Activated CD8-positive, alpha-beta memory T cell treated with anti-CD3 and anti-CD28 coated beads, Interleukin-2, amount 50 U/mL, for 1 hour (primary cell): Measurements from ENCODE around the gene CFAP45.
A peak's percentile ranks its signal among the peaks of the same experiment; 100 is the strongest.

Source experiments
- DNase-seq: peaks from one replicate; pipeline ENCODE4 v3.0.0-alpha.2; 2020; ENCODE audit errors: extremely low read depth

Gene CFAP45

GRCh38 chr1:159900086-159900680 is at the start of gene CFAP45:
Gene CFAP45, minus strand, starts transcription at chr1:159900165. Its CDS starts 67 bp downstream, at chr1:159900098.
- no peak for DNase-seq

GRCh38 chr1:159949123-159949522 is 49.2 kb upstream of the CFAP45 start:
- DNase-seq = no peak

DNA sequence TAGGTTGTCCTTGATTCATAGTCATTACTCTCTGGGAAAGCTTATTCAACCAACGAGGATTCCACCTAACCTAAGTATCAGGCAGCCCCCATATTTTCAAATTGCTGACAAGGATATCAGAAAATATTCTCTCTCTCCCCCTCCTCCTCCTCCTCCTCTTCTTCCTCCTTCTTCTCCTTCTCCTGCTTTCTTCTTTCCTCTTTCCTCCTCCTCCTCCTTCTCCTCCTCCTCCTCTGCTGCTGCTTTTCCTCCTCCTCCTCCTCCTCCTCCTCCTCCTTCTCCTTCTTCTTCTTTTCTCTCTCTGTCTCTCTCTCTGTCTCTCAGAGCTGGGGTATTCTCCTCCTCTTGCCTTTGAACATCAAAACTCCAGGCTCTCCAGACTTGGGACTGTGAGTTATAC is 48.0 kb upstream of the CFAP45 start:
- no peak for DNase-seq

DNA sequence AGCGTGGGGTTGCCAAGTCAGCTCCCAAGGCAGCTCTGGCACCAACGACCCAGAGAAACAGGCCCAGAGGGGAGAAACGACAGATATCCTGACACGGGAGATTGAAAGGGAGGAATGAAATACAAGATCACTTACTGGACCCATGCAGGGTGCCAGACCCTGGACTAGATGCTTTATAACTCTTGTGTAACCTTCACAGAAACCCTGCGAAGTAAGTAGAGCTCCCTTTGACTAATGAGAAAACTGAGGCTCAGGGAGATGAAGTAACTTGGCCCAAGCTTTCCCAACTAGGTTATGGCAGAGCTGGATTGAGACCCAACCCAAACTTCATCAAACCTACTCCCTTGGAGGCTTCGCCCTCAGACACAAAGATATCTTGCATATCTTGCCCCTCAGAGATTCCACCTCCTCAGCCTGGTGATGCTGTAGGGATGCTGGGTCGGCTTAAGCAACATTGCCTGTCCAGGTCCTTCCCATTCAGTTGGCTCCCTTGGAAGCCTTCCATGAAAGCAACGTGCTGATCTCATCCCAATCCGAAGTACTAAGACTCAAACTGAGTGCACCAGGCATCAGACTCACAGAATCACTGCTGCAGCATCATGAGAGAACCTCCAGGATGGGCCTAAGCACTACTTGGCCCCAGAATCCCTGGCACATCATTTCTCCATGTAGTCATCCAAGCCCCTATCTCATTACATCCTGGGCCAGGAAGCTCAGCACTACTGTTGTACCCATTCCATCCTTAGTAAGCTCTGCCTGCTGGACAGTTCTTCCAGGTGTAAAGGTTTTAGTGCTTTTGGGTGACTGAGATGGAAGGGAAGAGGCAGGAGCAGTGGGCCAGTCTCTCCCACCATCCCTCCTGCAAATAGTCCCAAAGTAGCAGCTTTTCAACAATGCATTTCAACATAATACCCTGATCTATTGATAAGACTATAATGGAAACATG is 46.5 kb upstream of the CFAP45 start:
- no peak for DNase-seq

- DNase-seq = peak; percentile 67
Observed at GRCh38 chr1:159945483-159946241, 45.7 kb upstream of the CFAP45 start, which contains the start of gene IGSF9. Gene IGSF9, minus strand, starts transcription at chr1:159945613. Its CDS starts 2,159 bp downstream, at chr1:159943454.

DNA sequence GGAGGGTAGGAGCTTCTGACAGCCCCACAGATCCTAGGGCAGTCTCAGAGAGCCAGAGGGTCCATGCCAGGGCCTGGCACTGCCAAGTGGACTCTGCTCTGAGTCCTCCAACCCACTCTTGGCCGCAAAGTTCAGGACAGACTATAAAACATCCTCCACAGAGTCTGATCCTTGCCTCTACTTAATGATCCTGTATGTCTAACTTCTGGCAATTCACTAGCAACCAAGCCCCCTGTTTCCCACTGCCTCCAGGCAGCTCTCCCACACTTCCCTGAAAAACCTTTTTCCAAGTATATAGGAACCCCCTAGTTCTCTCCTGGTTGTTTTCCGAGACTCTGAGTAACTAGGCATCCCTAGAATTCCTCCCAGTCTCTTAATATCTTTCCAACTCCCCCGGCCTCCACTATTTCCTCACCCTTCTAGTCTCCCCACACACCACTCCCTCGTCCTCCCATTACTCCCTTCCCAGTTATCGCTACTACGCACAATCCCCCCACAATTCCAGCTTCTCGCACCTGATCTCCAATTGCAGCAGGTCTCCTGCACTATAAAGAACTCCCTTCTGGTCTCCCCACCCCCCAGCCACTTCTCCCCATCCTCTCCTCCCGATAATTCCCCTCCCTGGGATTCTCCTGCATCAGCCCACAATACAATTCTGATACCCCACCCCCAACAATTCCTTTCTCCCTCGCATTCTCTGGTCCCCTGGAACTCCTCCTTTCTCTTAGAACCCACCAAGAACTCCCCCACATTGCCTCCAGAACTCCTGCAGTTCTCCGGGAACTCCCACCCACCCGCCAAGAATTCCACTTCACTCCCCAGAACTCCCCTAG is 44.9 kb upstream of the CFAP45 start:
- no peak for DNase-seq

DNA sequence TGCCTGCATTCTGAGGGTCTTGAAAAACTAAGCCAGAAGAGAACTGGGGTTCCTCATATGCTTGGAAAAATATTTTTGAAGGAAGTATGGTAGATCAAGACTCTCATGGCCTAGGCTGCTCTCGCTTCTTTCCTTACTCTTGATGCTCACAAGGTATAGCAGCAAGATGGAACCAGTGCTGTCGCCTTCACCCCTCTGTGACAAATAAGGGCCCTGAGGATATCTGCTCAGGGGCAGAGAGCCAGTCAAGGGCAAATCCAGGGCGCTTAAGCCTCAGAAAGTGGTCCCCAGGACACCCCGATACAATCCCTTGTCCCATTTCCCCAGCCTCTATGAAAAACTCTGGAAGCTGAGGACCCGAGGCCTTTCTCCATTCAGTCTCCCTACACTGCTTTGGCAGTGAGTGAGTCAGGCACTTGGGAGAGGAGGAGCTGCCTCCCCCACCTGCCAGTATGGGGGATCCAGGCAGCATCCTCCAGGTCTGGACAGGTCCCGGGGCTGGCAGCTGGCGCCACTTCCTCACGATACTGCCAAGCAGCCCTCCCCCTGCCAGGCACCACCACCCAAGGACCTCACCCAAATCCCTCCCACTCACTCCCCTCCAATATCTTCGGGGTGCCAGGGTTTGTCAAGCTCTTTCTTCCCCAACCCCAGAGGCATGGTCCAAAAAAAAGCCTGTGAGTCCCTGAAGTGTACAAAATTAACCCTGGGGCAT is 44.1 kb upstream of the CFAP45 start:
- no peak for DNase-seq

GRCh38 chr1:159943278-159943640 is 43.3 kb upstream of the CFAP45 start:
- DNase-seq = no peak

DNA sequence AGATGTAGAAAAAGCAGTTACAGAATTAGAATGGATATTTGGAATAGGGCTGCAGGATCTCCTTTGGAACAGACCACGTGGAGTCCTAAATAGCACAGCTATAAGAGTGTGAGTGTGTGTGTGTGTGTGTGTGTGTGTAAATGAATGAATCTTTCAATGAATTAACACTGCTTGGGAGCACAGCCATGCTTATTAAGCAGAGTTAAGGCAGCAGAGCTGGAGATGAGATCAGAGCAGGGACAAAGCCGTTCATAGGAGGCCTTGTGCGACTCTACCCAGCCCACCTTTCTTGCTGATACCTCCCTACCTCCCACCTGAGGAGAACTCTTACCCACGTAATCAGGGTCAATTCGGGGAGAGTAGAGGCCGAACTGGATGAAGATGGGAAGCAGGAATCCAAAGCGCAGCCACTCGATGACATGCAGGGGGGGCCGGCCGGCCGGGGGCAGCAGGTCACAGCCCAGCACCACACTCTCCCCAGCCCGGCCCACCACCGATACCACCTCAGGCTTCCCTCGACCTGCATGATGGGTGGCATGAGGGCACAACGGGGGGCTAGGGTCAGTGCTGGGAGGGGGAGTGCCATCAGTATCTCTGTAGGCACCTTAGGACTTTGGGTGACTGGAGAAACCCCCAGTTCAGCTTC is 42.8 kb upstream of the CFAP45 start:
- DNase-seq = no peak

- no peak for DNase-seq
Observed at GRCh38 chr1:159941591-159942560, 41.9 kb upstream of the CFAP45 start.

GRCh38 chr1:159941141-159941540 is 41.2 kb upstream of the CFAP45 start:
- no peak for DNase-seq

DNA sequence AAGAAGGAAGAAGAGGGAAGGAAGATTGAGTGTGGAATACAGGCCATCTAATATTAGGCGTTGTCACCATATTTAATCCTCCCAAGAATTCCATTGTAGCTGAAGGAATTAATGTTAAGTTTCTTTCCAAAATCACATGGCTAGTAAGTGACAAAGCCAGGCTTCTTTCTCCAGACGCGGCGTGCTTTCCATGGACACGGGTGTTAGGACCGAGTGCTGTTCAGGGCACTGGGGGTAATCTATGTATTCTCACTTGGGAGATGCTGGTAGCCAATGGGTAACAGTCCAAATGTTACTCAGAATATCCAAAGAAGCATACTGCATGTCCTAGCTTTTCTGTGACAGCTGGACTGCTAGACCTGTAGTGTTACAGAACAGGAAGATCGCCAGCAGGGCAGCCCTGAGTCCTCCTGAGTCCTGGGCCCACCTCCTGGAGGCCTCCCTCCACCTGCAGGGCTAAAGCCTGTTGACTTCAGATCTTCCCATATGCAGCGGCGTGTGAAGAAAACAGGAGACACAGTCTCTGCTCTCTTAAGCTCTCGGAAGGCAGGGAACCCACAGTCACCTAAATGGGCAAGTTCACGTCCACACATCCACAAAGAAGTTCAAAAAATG is 40.1 kb upstream of the CFAP45 start:
- no peak for DNase-seq

DNA sequence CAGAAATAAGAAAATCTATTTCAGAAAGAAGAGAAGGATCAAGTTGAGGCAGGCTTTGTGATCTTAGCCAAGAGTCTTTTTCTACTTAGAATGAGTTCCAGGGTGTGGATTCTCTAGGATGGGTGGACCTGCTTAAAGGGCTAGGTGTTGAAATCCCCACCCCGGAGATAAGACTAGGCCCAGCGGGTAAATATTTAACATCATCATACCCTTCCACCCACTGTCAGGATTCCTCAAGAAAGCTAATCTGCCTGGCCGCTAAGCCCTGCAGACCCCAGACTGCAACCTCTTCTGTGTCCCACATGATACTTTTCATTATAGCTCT is 39.7 kb upstream of the CFAP45 start:
- DNase-seq = no peak

- no peak for DNase-seq
Observed at GRCh38 chr1:159938905-159939677, 39.1 kb upstream of the CFAP45 start.

DNA sequence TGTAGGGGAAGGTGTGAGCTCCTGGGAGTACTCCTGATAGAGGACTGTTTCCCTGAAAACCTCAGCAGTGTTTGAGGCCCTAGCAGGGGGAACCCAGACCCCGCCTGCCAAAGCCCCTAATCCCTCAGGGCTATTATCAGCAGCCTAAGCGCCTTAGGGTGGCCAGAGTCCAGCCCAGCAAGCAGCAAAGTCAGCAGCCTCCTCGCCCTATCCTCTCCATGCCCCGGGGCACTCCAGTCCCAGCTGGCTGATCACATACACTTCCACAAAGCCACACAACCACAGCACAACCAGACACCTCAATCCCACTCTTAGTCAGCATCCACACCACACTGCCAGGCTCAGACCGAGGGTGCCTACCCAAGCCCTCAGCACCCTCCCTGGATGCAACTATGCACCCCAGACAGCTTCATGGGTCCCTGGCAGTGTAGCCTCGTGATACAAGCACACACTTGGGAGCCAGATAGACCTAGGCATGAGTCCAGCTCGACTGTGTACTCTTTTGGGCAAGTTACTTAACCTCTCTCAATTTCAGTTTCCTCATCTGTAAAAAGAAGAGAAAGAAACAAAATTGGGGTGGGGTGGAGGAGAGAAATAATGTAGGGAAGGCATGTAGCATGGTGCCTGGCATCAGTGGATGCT is 38.4 kb upstream of the CFAP45 start:
- DNase-seq = no peak

GRCh38 chr1:159937054-159937750 is 37.2 kb upstream of the CFAP45 start:
- no peak for DNase-seq
